ENCODE measurements around the gene HS6ST2. TPM values are rescaled to one million over a fixed set of nuclear protein-coding genes. Genes with fewer than 3 reads are reported as not detected.

HS6ST2 gene
- total RNA-seq, 1 donor from 2014 or later = 43.2 TPM

GRCh38 chrX:132613801-132614200, 344.6 kb downstream of the HS6ST2 start:
- Histone ChIP-seq H3K27ac (no peak overlapping the region), H2AFZ (replicated peaks) (no peak overlapping the region), H3K79me2 (ENCODE audit: low read depth) (no peaks in the 10 kb centered on the region), H3K4me3 (no peak overlapping the region), H3K9ac (no peak overlapping the region), H3K4me2 (no peak overlapping the region), H3K27me3 (no peaks in the 10 kb centered on the region), H3K36me3 (no peaks in the 10 kb centered on the region), H4K20me1 (ENCODE audit: low read depth) (no peaks in the 10 kb centered on the region), H3F3A (ENCODE audit: low read depth) (no peaks in the 10 kb centered on the region), H3K4me1 (no peaks in the 10 kb centered on the region), H3K9me3 (ENCODE audit: low read depth) (no peaks in the 10 kb centered on the region)
- no peaks in the 10 kb centered on the region for H3K9me3 Mint-ChIP-seq
- no peaks in the 10 kb centered on the region for H3K27me3 Mint-ChIP-seq (ENCODE audit: insufficient read depth, low read depth)
- no peak for DNase-seq (ENCODE audit: low spot score)
- no peak overlapping the region for H3K4me3 Mint-ChIP-seq
- H3K4me1 Mint-ChIP-seq = no peaks in the 10 kb centered on the region
- H3K36me3 Mint-ChIP-seq = no peaks in the 10 kb centered on the region
- no peak for TF ChIP-seq CTCF (IDR thresholded peaks at IDR 0.05)
- no peak for TF ChIP-seq EZH2 (IDR thresholded peaks at IDR 0.05)
- no peak for TF ChIP-seq EZH2phosphoT487 (IDR thresholded peaks at IDR 0.05)
- no peak overlapping the region for H3K27ac Mint-ChIP-seq

GRCh38 chrX:132612821-132613564, 345.4 kb downstream of the HS6ST2 start:
- Histone ChIP-seq H3K27me3 (no peaks in the 10 kb centered on the region), H3K27ac (no peak overlapping the region), H3K4me3 (no peak overlapping the region), H3F3A (ENCODE audit: low read depth) (no peaks in the 10 kb centered on the region), H3K4me1 (no peaks in the 10 kb centered on the region), H4K20me1 (ENCODE audit: low read depth) (no peaks in the 10 kb centered on the region), H3K36me3 (no peaks in the 10 kb centered on the region), H3K4me2 (no peak overlapping the region), H3K9ac (no peak overlapping the region), H3K9me3 (ENCODE audit: low read depth) (no peaks in the 10 kb centered on the region), H3K79me2 (ENCODE audit: low read depth) (no peaks in the 10 kb centered on the region), H2AFZ (replicated peaks) (peak overlapping the region; percentile 86)
- Mint-ChIP-seq H3K9me3 (no peaks in the 10 kb centered on the region), H3K4me1 (no peaks in the 10 kb centered on the region), H3K27me3 (ENCODE audit: insufficient read depth, low read depth) (no peaks in the 10 kb centered on the region), H3K27ac (no peak overlapping the region), H3K4me3 (no peak overlapping the region), H3K36me3 (no peaks in the 10 kb centered on the region)
- peak; percentile 58 for DNase-seq (ENCODE audit: low spot score)
- TF ChIP-seq EZH2 (IDR thresholded peaks at IDR 0.05) (no peak), EZH2phosphoT487 (IDR thresholded peaks at IDR 0.05) (no peak), CTCF (IDR thresholded peaks at IDR 0.05) (peak; percentile 67)

GRCh38 chrX:132610536-132610935, 347.9 kb downstream of the HS6ST2 start:
- Histone ChIP-seq H3K9ac (no peak overlapping the region), H3K79me2 (ENCODE audit: low read depth) (no peaks in the 10 kb centered on the region), H3K4me1 (no peaks in the 10 kb centered on the region), H3K4me3 (no peak overlapping the region), H3K27me3 (no peaks in the 10 kb centered on the region), H3K27ac (no peak overlapping the region), H4K20me1 (ENCODE audit: low read depth) (no peaks in the 10 kb centered on the region), H2AFZ (replicated peaks) (no peak overlapping the region), H3K9me3 (ENCODE audit: low read depth) (no peaks in the 10 kb centered on the region), H3K36me3 (no peaks in the 10 kb centered on the region), H3F3A (ENCODE audit: low read depth) (no peaks in the 10 kb centered on the region), H3K4me2 (no peak overlapping the region)
- Mint-ChIP-seq H3K36me3 (no peaks in the 10 kb centered on the region), H3K27ac (no peak overlapping the region), H3K27me3 (ENCODE audit: insufficient read depth, low read depth) (no peaks in the 10 kb centered on the region), H3K4me3 (no peak overlapping the region), H3K9me3 (no peaks in the 10 kb centered on the region), H3K4me1 (no peaks in the 10 kb centered on the region)
- DNase-seq (ENCODE audit: low spot score) = no peak
- TF ChIP-seq CTCF (IDR thresholded peaks at IDR 0.05) (no peak), EZH2 (IDR thresholded peaks at IDR 0.05) (no peak)

Measured in neural progenitor cell (in vitro differentiated cells).